HCT116 (cell line): ENCODE measurements around the gene ATXN1. TPM values are rescaled to one million over a fixed set of nuclear protein-coding genes. Genes with fewer than 3 reads are reported as not detected.

Experiments used
- ATAC-seq: fragments of 200-7000 bp; cut with Tn5 transposase; 2 replicates; pipeline ENCODE4 v1.9.1; 2020; ENCODE audit warnings: mild to moderate bottlenecking, moderate library complexity
- BruUV-seq: library from RNA; stranded (reverse); fragments of 400-500 nt; replicated peaks from 2 replicates; lab custom pipeline; 2021; lab: Mats Ljungman, UMichigan
- CTCF ChIA-PET: fragments of 300-600 bp; sonication (Branson Sonifier 250); formaldehyde crosslinking; loops from one replicate; lab custom pipeline; 2021; ENCODE audit warnings: antibody characterized with exemption; lab: Charles Lee
- POLR2A ChIA-PET: fragments of 300-600, 350-600 bp; sonication (Branson Sonifier 250); formaldehyde crosslinking; loops from one replicate; lab custom pipeline; 2021; ENCODE audit warnings: antibody characterized with exemption; lab: Charles Lee
- RAD21 ChIA-PET, 2 experiments: fragments of 300-600 bp; sonication (Branson Sonifier 250); formaldehyde crosslinking; loops; one replicate each; lab custom pipeline; 2023; ENCODE audit warnings: low total read pairs in 2 of 2; ENCODE audit not compliant: uncharacterized antibody in 2 of 2, unreplicated experiment in 2 of 2, low non-redundant PET in 1 of 2; lab: Charles Lee
- DNase-seq: peaks from one replicate; pipeline ENCODE4 v3.0.0-alpha.2; 2010; ENCODE audit warnings: low read depth, low spot score
- H2AFZ ChIP-seq: fragments of 200-600 bp; shearing (Covaris generic), sonication (generic); 2 replicates; pipeline ENCODE4 v1.6.1; 2017; ENCODE audit warnings: low read depth, mixed run types, mixed read lengths, antibody characterized with exemption, low read length; ENCODE audit not compliant: poor library complexity, severe bottlenecking
- H3K27ac ChIP-seq: 2 replicates; pipeline ENCODE4 v1.5.1; 2012; ENCODE audit warnings: low read depth, low read length
- H3K27me3 ChIP-seq: fragments of 200-600 bp; sonication (generic); 2 replicates; pipeline ENCODE4 v1.6.1; 2016; ENCODE audit warnings: mixed run types, low read length, mixed read lengths; ENCODE audit not compliant: insufficient read depth
- H3K36me3 ChIP-seq, 2 experiments: fragments of 200-500 bp in 1 of 2; fragments of 200-600 bp in 1 of 2; sonication (Bioruptor generic) in 1 of 2; sonication (generic) in 1 of 2; 2 replicates each; pipeline versions ENCODE4 v1.5.1 to v1.6.1; 2014 to 2016; ENCODE audit warnings: low read length in 2 of 2, inconsistent platforms in 1 of 2, mixed read lengths in 1 of 2, mixed run types in 1 of 2; ENCODE audit not compliant: insufficient read depth in 2 of 2, control insufficient read depth in 1 of 2
- H3K4me1 ChIP-seq, 2 experiments: fragments of 200-600 bp in 1 of 2; sonication (generic) in 1 of 2; 2 replicates each; pipeline versions ENCODE4 v1.5.1 to v1.6.1; 2012 to 2017; ENCODE audit warnings: low read length in 2 of 2, inconsistent platforms in 1 of 2, mild to moderate bottlenecking in 1 of 2, mixed read lengths in 1 of 2, mixed run types in 1 of 2, moderate library complexity in 1 of 2; ENCODE audit not compliant: insufficient read depth in 2 of 2, control insufficient read depth in 1 of 2
- H3K4me2 ChIP-seq: fragments of 200-600 bp; sonication (generic); 2 replicates; pipeline ENCODE4 v1.6.1; 2017; ENCODE audit warnings: mixed run types, low read length, mixed read lengths
- H3K4me3 ChIP-seq, 2 experiments: fragments of 200-600 bp in 1 of 2; sonication (generic) in 1 of 2; replicated peaks in 1 of 2; 2 replicates each; pipeline ENCODE4 v1.5.1; 2011 to 2016; ENCODE audit warnings: low read length in 2 of 2, control low read depth in 1 of 2, low read depth in 1 of 2, mild to moderate bottlenecking in 1 of 2, mixed read lengths in 1 of 2, mixed run types in 1 of 2
- H3K79me2 ChIP-seq: fragments of 200-600 bp; sonication (generic); 2 replicates; pipeline ENCODE4 v1.6.1; 2017; ENCODE audit warnings: mild to moderate bottlenecking, mixed run types, low read length, moderate library complexity, mixed read lengths; ENCODE audit not compliant: insufficient read depth
- H3K9ac ChIP-seq: fragments of 200-600 bp; sonication (generic); 2 replicates; pipeline ENCODE4 v1.6.1; 2016; ENCODE audit warnings: low read length, mixed read lengths
- H3K9me2 ChIP-seq: fragments of 200-600 bp; sonication (generic), shearing (Covaris generic); 2 replicates; pipeline ENCODE4 v1.6.1; 2017; ENCODE audit warnings: mixed run types, mild to moderate bottlenecking, moderate library complexity; ENCODE audit not compliant: insufficient read depth
- H3K9me3 ChIP-seq, 2 experiments: fragments of 200-500 bp in 1 of 2; fragments of 200-600 bp in 1 of 2; sonication (Bioruptor generic) in 1 of 2; sonication (generic) in 1 of 2; 2 replicates each; pipeline ENCODE4 v1.6.1; 2014 to 2017; ENCODE audit warnings: low read length in 2 of 2, mixed read lengths in 2 of 2, inconsistent platforms in 1 of 2, low read depth in 1 of 2, mild to moderate bottlenecking in 1 of 2, mixed run types in 1 of 2, moderate library complexity in 1 of 2; ENCODE audit not compliant: control insufficient read depth in 1 of 2, insufficient read depth in 1 of 2
- H4K20me1 ChIP-seq: fragments of 200-600 bp; sonication (generic), shearing (Covaris generic); 2 replicates; pipeline ENCODE4 v1.6.1; 2017; ENCODE audit warnings: mixed run types, mild to moderate bottlenecking, moderate library complexity; ENCODE audit not compliant: insufficient read depth
- ATF3 ChIP-seq: IDR thresholded peaks from 2 replicates; pipeline ENCODE4 v1.6.1; 2012
- ELF1 ChIP-seq: IDR thresholded peaks from 2 replicates; pipeline ENCODE4 v1.6.1; 2012; ENCODE audit warnings: low read depth, borderline replicate concordance
- JUND ChIP-seq: IDR thresholded peaks from 2 replicates; pipeline ENCODE4 v1.6.1; 2012
- POLR2AphosphoS5 ChIP-seq: IDR thresholded peaks from 2 replicates; pipeline ENCODE4 v1.6.1; 2011; ENCODE audit warnings: mild to moderate bottlenecking, low read depth, low read length, moderate library complexity
- REST ChIP-seq: IDR thresholded peaks from 2 replicates; pipeline ENCODE4 v1.6.1; 2012; ENCODE audit warnings: low read depth
- SIN3A ChIP-seq: IDR thresholded peaks from 2 replicates; pipeline ENCODE4 v1.6.1; 2012; ENCODE audit warnings: low read depth
- SP1 ChIP-seq: IDR thresholded peaks from 2 replicates; pipeline ENCODE4 v1.6.1; 2012; ENCODE audit warnings: low read depth
- ZBTB33 ChIP-seq: IDR thresholded peaks from 2 replicates; pipeline ENCODE4 v1.6.1; 2011; ENCODE audit warnings: mild to moderate bottlenecking, low read length, moderate library complexity; ENCODE audit not compliant: insufficient replicate concordance; ENCODE audit errors: extremely low read depth
- ZNF274 ChIP-seq: fragments of 200-500 bp; sonication (Bioruptor generic); IDR thresholded peaks from 2 replicates; pipeline ENCODE4 v1.6.1; 2014; ENCODE audit warnings: mild to moderate bottlenecking, low read depth, low read length, inconsistent platforms
- intact Hi-C: fragments of 100-400 bp; cut with micrococcal nuclease; formaldehyde crosslinking; loops from 2 replicates; pipeline ENCODE4 v1.10.0; 2022
- total RNA-seq: library from RNA; stranded (reverse); gene quantifications from one replicate; pipeline ENCODE4 v1.2.1, GENCODE V29; 2021; ENCODE audit not compliant: unreplicated experiment

ATXN1 gene
- total RNA-seq, 1 experiment from 2014 or later: 21.0 TPM

DNA sequence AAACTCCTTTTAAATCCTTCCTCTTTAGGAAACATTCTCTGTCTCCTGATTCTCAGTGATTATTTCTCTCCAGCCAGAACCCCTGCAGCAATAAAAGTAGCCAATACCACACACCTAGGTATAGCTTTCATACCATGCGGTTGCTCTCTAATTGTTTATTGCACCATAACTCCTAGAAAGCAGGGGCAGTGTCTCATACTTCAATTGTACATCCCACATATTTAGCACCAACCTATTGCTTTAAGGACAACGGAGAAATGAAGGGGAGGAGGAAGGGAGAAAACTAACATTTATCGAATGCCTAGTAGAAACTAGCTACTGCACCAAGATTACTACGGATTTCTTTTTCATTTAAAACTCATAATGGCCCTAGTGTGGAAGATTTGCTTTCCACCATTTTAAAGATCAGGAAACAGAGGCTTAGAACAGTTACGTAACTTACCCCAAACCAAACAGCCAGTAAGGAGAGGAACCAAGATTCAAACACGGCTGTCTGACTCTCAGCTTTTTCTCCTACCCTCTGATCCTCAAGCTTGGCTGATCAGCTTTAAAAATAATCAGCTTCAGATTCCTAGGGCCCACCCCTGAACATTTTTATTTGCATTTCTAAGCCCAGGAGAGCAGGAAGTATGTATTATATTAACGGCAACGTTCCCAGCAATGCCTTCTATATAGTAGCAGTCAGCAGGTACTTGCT lies 43.4 kb upstream of the ATXN1 start:
- Histone ChIP-seq H3K27me3 (no peaks in the 10 kb centered on the region), H3K4me3 (no peak overlapping the region), H3K4me2 (no peak overlapping the region), H2AFZ (no peak overlapping the region), H3K4me1 (peaks cover 0 to 5% of the 10 kb centered on the region in 2 experiments; a peak in 2 of 4 replicates), H3K36me3 (no peaks in the 10 kb centered on the region), H3K9me3 (peaks cover 0 to 4% of the 10 kb centered on the region in 2 experiments; a peak in 1 of 4 replicates), H3K79me2 (no peaks in the 10 kb centered on the region), H3K9ac (no peak overlapping the region), H3K9me2 (no peaks in the 10 kb centered on the region), H3K27ac (no peak overlapping the region), H4K20me1 (no peaks in the 10 kb centered on the region)
- ChIA-PET RAD21 (no interaction called here), POLR2A (interaction anchor here (1.1 kb wide), 1 partner anchor 36 kb away, joined by 3 read pairs; no protein-coding TSS in a partner anchor), CTCF (interaction anchor here (1.0 kb wide), 1 partner anchor 34 kb away, joined by 3 read pairs; no protein-coding TSS in a partner anchor)
- ATAC-seq (no peak), DNase-seq (no peak)
- TF ChIP-seq POLR2AphosphoS5: no peak
- intact Hi-C loops: no loop called here
- no TSS peak for BruUV-seq

DNA sequence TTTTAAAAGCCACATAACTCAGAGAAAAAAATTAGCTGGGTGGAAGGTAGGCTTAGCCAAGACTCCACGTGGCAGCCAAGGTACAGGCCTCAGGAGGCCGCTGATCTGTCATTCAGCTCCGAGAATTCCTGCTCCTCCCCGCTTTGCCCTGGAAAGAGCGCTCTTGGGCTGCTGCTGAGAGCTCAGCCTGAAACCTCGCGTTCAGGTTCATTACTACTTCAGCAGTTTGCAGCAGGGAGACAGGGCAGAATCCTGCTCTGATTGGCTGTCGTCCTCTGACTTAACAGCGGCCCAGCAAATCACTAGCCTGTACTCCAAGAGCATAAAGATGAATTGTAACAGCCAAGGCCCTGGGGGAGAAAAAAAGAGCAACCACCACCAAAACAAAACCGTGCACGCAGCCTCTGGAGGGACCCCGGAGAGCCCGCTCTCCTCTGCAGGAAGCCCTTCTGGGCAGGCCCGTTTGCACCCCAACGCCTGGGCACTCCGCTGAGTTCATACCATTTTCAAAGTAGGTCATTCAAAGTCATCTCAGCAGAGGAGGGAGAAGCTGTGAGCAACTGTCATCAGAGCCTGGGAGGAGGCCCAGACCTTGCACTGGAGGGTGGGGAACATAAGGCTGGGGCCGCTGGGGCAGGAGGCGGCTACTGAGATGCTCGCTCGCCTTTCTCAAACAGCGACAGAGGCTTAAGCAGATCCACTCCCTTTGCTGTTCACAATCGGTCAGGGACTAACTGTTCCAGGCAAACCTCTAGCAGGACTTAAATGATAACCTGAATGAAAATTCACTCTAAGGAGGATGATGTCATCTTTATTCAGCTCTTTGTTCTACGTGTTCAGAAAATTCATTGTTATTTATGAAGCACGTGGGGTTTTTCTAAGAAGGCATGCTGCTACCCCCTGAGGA lies 42.3 kb upstream of the ATXN1 start:
- Histone ChIP-seq H3K9me2 (no peaks in the 10 kb centered on the region), H3K79me2 (no peaks in the 10 kb centered on the region), H3K27ac (no peak overlapping the region), H3K9me3 (peaks cover 0 to under 1% of the 10 kb centered on the region in 2 experiments; a peak in 1 of 4 replicates), H3K9ac (no peak overlapping the region), H3K4me3 (no peak overlapping the region), H4K20me1 (no peaks in the 10 kb centered on the region), H2AFZ (no peak overlapping the region), H3K4me2 (no peak overlapping the region), H3K36me3 (no peaks in the 10 kb centered on the region), H3K27me3 (no peaks in the 10 kb centered on the region), H3K4me1 (peaks cover 0 to 8% of the 10 kb centered on the region in 2 experiments; a peak in 2 of 4 replicates)
- no TSS peak for BruUV-seq
- CTCF ChIA-PET: interaction anchor here (0.8 to 1.0 kb wide), 2 partner anchors 33 to 41 kb away, joined by 3 read pairs; no protein-coding TSS in a partner anchor
- ATAC-seq (peak; percentile 38; the same call in 1 of the 2 replicates), DNase-seq (no peak)
- intact Hi-C loops: no loop called here
- TF ChIP-seq ATF3 (no peak), JUND (no peak), ZBTB33 (no peak), ZNF274 (no peak), POLR2AphosphoS5 (no peak), REST (no peak), ELF1 (no peak), SP1 (no peak), SIN3A (no peak)
- RAD21 ChIA-PET: no interaction called here
- POLR2A ChIA-PET: interaction anchor here (1.1 kb wide), 1 partner anchor 35 kb away, joined by 3 read pairs; no protein-coding TSS in a partner anchor
